ENCODE results near the gene INPP5J. TPM values are rescaled to one million over a fixed set of nuclear protein-coding genes. Genes with fewer than 3 reads are reported as not detected.

INPP5J gene
- total and polyA plus RNA-seq, 2 experiments from 2014 or later = 3.4 to 5.6 TPM

DNA sequence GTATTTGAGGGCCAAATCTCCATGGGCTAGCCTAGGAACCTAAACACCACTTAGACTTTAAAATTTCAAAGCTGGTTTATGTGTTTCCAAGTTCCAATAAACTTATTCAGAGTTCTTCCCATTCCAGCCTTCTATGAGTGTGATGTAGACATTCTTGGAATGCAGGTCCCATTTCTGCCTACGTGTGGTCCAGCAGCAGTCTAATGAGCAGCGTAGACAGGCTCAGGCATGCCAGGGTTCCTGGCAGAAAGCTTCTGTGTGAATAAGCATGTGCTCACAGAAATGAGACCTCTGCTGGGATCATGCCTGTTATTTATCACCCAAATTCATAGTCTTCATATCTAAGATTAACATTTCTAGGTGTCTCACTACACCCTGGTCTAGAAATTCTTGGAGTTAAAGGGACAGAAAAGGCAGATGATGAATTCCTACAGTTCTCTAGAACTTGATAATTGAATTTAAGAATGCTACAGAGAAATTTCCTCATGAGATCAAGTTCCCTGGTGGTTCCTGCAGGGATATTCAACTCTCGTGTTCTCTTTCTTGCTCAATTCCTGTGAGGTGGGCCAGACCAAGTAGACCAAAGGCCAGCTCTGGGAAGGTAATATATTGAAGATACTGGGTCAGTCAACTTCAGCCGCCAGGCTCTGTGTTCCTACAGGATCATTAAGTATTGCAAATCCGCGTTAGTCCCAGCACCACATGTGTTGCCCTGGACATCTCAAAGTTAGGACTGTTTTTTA, 54.8 kb downstream of the INPP5J start:
- peaks cover 4% of the 10 kb centered on the region for H3K4me1 ChIP-seq (ENCODE audit: insufficient read depth)
- peaks cover 30% of the 10 kb centered on the region for H4K20me1 ChIP-seq (ENCODE audit: insufficient read depth, poor library complexity, severe bottlenecking)
- H3K4me3 ChIP-seq = no peak overlapping the region
- TF ChIP-seq, protein P1, sequence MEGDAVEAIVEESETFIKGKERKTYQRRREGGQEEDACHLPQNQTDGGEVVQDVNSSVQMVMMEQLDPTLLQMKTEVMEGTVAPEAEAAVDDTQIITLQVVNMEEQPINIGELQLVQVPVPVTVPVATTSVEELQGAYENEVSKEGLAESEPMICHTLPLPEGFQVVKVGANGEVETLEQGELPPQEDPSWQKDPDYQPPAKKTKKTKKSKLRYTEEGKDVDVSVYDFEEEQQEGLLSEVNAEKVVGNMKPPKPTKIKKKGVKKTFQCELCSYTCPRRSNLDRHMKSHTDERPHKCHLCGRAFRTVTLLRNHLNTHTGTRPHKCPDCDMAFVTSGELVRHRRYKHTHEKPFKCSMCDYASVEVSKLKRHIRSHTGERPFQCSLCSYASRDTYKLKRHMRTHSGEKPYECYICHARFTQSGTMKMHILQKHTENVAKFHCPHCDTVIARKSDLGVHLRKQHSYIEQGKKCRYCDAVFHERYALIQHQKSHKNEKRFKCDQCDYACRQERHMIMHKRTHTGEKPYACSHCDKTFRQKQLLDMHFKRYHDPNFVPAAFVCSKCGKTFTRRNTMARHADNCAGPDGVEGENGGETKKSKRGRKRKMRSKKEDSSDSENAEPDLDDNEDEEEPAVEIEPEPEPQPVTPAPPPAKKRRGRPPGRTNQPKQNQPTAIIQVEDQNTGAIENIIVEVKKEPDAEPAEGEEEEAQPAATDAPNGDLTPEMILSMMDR (IDR thresholded peaks at IDR 0.05; ENCODE audit: poor library complexity) = no peak
- TF ChIP-seq EZH2 (IDR thresholded peaks at IDR 0.05; ENCODE audit: borderline replicate concordance) (no peak), EZH2phosphoT487 (IDR thresholded peaks at IDR 0.05; ENCODE audit: low read depth, severe bottlenecking, unreplicated experiment) (no peak)
- peaks cover 92% of the 10 kb centered on the region for H3K79me2 ChIP-seq
- no peaks in the 10 kb centered on the region for H3K9me3 ChIP-seq (ENCODE audit: low read depth)
- no peaks in the 10 kb centered on the region for H3K27me3 ChIP-seq
- 89% methylated on average over 6 of the region's 6 CpGs for WGBS (ENCODE audit: low lambda C conversion rate, missing lambda C conversion rate)
- no peak overlapping the region for H3K4me2 ChIP-seq
- H3K27ac ChIP-seq = peak overlapping the region; percentile 63
- H2AFZ ChIP-seq = no peak overlapping the region
- H3K9me2 ChIP-seq (replicated peaks; ENCODE audit: insufficient read depth) = no peaks in the 10 kb centered on the region
- H3K36me3 ChIP-seq (replicated peaks; ENCODE audit: insufficient read depth, low read depth) = no peaks in the 10 kb centered on the region
- DNase-seq (ENCODE audit: low spot score) = peak; percentile 45

DNA sequence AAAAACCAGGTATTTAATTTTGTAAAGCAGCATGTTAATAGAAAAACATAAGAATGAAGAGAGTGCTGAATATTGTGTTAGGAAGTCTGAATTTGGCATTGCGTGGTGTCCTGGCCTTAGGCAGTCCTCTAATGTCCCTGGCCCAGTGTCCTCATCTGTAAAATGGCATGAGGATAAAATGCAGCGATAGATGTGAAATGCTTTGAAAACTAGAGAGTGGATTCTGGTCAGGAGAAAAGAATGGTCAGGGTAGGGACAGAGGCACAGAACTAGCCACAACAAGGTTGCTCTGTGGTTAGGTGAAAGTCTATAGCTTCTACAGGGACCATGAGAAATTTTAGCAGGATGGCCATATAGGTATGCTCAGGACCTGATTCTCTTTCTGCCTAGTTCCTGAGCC, 56.1 kb downstream of the INPP5J start:
- Histone ChIP-seq H3K4me2 (no peak overlapping the region), H3K79me2 (peaks cover 87% of the 10 kb centered on the region)

DNA sequence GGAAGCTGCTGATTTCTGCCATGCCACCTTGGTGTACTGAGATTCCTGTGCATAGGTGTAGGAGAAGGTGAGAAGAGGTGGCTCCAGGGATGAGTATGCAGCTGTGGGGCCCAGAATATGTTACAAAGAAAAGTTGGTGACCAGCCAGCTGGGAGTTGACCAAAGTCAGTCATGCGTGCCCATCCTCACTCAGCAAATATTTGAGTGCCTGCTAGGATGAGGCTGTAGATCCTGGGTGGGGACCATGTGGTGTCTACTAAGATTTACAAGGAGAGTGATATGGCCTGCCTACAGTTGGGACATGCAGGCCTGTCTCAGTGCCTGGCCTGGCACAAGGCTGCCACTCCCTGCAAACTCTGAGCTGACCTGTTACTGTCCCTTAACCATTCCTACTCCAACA, 56.6 kb downstream of the INPP5J start:
- Histone ChIP-seq H3K4me3 (no peak overlapping the region), H3K9me3 (ENCODE audit: low read depth) (no peaks in the 10 kb centered on the region), H3K27ac (no peak overlapping the region), H3K27me3 (no peaks in the 10 kb centered on the region), H3K9me2 (replicated peaks; ENCODE audit: insufficient read depth) (no peaks in the 10 kb centered on the region), H3K79me2 (peaks cover 82% of the 10 kb centered on the region), H4K20me1 (ENCODE audit: insufficient read depth, poor library complexity, severe bottlenecking) (peaks cover 24% of the 10 kb centered on the region), H3K4me2 (no peak overlapping the region), H3K36me3 (replicated peaks; ENCODE audit: insufficient read depth, low read depth) (no peaks in the 10 kb centered on the region), H2AFZ (no peak overlapping the region), H3K4me1 (ENCODE audit: insufficient read depth) (no peaks in the 10 kb centered on the region)
- no peak for TF ChIP-seq EZH2phosphoT487 (IDR thresholded peaks at IDR 0.05; ENCODE audit: low read depth, severe bottlenecking, unreplicated experiment)
- TF ChIP-seq EZH2 (IDR thresholded peaks at IDR 0.05; ENCODE audit: borderline replicate concordance) = no peak
- TF ChIP-seq, protein P1 (IDR thresholded peaks at IDR 0.05; ENCODE audit: poor library complexity) = no peak
- 70% methylated on average over 1 of the region's 1 CpG for WGBS (ENCODE audit: low lambda C conversion rate, missing lambda C conversion rate)
- DNase-seq (ENCODE audit: low spot score) = no peak

More for the DNA sequence above, 56.1 kb downstream of the INPP5J start:
- Histone ChIP-seq H3K4me1 (ENCODE audit: insufficient read depth) (no peaks in the 10 kb centered on the region), H4K20me1 (ENCODE audit: insufficient read depth, poor library complexity, severe bottlenecking) (peaks cover 28% of the 10 kb centered on the region), H3K9me2 (replicated peaks; ENCODE audit: insufficient read depth) (no peaks in the 10 kb centered on the region), H3K36me3 (replicated peaks; ENCODE audit: insufficient read depth, low read depth) (no peaks in the 10 kb centered on the region), H3K27ac (no peak overlapping the region), H3K9me3 (ENCODE audit: low read depth) (no peaks in the 10 kb centered on the region), H3K4me3 (no peak overlapping the region), H3K27me3 (no peaks in the 10 kb centered on the region), H2AFZ (no peak overlapping the region)
- no peak for DNase-seq (ENCODE audit: low spot score)
- no peak for TF ChIP-seq EZH2phosphoT487 (IDR thresholded peaks at IDR 0.05; ENCODE audit: low read depth, severe bottlenecking, unreplicated experiment)
- TF ChIP-seq, protein P1 (IDR thresholded peaks at IDR 0.05; ENCODE audit: poor library complexity) = no peak
- no peak for TF ChIP-seq EZH2 (IDR thresholded peaks at IDR 0.05; ENCODE audit: borderline replicate concordance)
- WGBS (ENCODE audit: low lambda C conversion rate, missing lambda C conversion rate) = 98% methylated on average over 2 of the region's 2 CpGs

Measured in hepatocyte (in vitro differentiated cells).